K562 treated with DMSO at 1 percent for 48 hours (cell line): ENCODE results near the gene RAB6B. TPM values are rescaled to one million over a fixed set of nuclear protein-coding genes. Genes with fewer than 3 reads are reported as not detected.

ENCODE experiments used
- total RNA-seq: library from RNA; unstranded; fragments of 300-600 nt; gene quantifications from 2 replicates; pipeline ENCODE4 v1.2.3, GENCODE V29; 2022; ENCODE audit warnings: low replicate concordance; ENCODE audit errors: extremely low read depth

The RAB6B gene
- total RNA-seq, result not detected in 2 replicates

GRCh38 chr3:133895208-133896001, at the start of gene RAB6B:
TSS of gene RAB6B (minus strand) at chr3:133895882. CDS start at chr3:133895466, 416 bp downstream.

GRCh38 chr3:133805702-133806475, 89.8 kb downstream of the RAB6B start, which contains the start of gene SRPRB:
TSS of gene SRPRB (plus strand) at chr3:133805815. CDS start at chr3:133805849, 34 bp downstream.

Other genes starting within 250 kb of the RAB6B start
- not detected in 2 replicates for gene TOPBP1, start 233.9 kb downstream of the RAB6B start, total RNA-seq
- not detected in 2 replicates for gene TF, start 149.5 kb downstream of the RAB6B start, total RNA-seq
- not detected in 2 replicates for gene SRPRB, start 90.1 kb downstream of the RAB6B start, total RNA-seq
- gene SLCO2A1, start 134.0 kb upstream of the RAB6B start, total RNA-seq, result not detected in 2 replicates